HG02973 (cell line): ENCODE measurements around the gene PAPPA2.
"Not testable (repeated sequence)": the region's sequence is repeated elsewhere in the genome, so short reads cannot be mapped to it uniquely, and the experiment has no call there.

Experiments
- ATAC-seq: cut with Tn5 transposase; IDR thresholded peaks from one replicate; pipeline ENCODE4 v1.9.1; 2021; ENCODE audit warnings: moderate library complexity; ENCODE audit not compliant: unreplicated experiment

PAPPA2 gene

DNA sequence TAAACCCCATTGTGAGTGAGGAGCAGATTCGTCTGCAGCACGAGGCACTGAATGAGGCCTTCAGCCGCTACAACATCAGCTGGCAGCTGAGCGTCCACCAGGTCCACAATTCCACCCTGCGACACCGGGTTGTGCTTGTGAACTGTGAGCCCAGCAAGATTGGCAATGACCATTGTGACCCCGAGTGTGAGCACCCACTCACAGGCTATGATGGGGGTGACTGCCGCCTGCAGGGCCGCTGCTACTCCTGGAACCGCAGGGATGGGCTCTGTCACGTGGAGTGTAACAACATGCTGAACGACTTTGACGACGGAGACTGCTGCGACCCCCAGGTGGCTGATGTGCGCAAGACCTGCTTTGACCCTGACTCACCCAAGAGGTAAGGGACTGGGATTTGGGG, 132.2 kb downstream of the PAPPA2 start:
- no peak for ATAC-seq

DNA sequence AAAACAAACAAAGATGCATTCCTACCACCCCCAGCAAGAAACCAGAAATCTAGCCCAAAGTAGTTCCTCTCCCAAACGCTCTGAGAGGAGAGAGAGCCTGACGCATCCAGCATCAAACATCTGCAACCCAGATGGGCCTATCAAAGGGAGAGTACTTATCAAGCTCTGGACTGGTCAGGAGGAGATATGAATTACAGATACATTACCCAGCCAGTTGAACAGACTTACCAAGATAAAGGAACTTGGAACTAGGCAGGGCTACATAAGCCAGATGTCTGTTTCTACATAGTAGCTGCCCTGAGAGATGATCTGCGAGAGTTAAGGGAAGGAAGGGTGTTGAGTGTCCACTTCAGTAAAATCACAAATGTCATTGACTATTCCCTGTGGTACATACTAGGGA, 138.4 kb downstream of the PAPPA2 start:
- no peak for ATAC-seq

DNA sequence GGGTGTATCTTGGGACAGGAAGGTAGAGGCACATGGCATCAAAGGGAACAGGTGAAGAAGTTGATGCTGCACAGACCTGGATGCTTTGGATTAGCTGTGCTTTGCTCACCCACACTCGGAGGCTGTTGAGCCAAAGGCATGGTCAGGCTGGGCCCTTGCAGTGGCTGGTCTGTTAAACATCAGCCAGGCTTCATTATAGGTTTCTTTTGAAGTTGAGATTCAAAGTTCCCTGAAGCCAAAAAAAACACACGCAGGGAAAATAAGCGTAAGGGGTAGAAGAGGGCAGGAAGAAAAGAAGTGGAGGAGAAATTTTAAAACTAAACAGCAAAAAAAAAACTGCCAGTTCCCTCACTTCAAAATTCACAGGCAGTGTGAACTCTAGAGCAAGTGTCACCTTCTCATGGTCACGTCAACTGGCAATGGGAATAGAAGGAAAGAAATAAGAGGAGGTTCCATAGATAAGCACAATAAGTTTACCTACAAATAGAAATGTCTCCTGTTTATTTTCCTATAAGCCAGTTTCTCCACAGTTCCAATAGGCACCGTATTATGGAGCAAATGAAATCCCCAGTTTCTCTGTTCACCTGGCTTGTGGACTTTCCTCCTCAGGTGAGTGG, 139.5 kb downstream of the PAPPA2 start:
- no peak for ATAC-seq

DNA sequence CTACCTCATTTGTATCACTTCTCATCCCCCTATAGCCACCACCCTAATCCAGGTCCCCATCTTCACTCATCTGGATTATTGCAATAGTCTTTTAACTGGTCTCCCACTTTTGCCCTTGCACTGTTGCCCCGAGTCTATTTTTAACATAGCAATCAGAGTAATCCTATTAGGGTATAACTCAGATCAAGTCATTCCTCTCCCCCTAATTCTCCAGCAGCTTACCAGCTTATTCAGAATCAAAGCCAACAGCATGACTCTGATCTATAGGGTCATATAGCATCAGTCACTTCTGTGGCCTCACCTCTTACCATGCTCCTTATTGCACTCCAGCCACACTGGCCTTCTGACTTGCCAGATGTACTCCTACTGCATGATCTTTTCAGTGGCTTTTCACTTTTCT, 140.7 kb downstream of the PAPPA2 start:
- no peak for ATAC-seq

DNA sequence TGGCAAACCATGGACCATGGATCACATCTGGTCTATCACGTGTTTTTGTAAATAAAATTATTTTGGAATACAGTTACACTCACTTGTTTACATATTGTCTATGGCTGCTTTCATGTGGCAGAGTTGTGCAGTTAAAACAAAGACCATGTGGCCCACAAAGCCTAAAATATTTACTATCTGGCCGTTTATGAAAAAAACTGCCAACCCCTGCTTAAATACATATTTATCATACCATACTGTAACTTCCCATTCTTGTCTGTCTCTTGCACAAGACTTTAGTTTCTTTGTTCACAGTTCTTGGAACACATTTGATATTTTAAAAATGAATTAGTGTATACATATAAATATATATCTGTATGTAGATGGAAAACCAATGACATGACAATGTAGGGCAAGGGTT, 141.5 kb downstream of the PAPPA2 start:
- ATAC-seq: no peak

DNA sequence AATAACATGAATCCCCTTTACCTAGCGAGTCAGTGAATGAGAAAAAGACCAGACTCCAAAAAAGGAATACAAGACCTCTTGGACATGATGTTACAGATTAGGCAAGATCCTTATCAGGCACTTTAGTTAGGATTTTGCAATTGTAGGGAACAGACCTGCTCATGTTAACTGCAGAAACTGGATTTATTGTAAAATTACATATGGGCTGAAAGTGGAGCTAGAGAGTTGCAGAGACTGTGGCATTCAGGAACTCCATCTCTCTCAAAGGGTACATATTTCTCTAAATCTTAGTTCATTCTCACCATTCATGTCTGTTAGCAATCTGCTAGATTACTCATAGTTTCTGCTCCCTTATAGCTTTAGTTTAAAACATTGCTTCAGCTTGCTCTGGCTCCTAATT, 142.2 kb downstream of the PAPPA2 start:
- ATAC-seq: no peak

DNA sequence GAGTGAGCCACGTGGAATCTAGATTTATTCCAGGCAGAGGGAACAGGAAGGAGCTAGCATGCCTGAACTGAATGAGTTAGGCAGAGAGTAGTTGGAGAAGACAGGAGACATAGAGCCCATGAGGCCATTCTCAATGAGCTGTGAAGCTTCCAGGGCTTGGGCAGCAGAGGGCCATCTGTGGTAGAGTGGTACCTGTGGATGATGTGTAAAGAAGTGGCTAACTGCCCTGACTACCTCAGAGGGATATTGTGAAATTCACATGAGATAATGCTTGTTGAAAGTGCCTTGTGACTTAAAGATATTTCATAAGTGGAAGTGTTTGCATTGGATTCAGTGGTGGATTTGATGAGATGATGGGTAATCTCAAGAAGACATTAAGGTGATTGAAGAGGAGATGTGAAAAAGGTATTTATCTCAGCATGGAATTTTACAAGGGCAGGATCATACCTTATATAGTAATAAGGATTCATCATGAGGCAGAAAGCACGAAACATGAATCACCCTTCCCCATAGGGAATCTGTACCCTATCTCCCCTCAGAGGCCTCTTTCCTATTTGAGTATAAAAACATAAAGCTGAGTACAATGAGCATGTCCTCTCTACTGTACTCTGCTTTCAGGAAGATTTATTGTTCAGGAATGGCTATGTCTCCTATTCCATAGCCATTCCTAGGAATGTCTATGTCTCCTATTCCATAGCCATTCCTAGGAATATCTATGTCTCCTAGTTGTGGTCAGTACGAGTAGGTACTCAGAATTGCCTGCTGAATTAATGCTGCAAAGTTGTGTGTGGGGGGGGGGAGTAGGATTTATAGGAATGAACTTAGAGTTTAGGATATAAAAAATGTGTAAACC, 146.8 kb downstream of the PAPPA2 start:
- ATAC-seq: no peak

DNA sequence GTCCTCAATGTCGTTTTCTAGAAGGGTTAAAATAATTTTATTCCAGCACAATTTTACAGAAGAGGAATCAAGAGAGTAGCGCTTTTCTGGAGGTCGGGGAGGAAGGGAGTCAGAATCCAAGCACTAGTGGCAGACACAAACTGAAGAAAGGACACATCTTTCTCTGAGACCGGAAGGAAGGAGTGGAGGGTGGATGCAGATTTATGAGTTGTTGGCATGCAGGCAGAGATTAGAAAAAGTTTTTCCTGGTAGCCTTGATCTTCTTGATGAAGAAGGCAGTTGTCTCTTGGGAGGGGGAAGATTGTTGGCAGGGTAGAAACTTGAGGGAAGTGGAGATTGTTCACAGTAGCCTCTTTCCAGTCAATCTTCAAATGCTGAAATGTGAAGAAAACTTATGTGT, 149.8 kb downstream of the PAPPA2 start:
- no peak for ATAC-seq

DNA sequence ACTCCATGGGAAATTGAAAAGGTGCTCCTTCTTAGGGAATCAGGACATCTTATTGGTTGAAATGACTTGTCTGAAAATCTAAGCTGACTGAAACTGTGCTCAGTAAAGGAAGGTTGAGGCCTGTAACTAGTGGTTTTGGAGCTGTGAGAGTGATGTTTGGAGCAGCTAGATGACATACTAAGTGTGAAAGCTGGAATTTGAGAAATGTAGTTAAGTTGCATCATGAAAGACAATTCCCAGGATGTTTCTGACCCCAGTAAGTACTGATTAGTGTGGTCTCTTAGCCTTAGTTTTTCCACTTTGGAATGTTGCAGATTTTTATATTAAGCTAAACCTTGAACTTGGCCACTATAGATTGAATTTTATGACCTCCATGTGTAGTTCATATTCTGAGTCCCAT, 154.9 kb downstream of the PAPPA2 start:
- no peak for ATAC-seq

DNA sequence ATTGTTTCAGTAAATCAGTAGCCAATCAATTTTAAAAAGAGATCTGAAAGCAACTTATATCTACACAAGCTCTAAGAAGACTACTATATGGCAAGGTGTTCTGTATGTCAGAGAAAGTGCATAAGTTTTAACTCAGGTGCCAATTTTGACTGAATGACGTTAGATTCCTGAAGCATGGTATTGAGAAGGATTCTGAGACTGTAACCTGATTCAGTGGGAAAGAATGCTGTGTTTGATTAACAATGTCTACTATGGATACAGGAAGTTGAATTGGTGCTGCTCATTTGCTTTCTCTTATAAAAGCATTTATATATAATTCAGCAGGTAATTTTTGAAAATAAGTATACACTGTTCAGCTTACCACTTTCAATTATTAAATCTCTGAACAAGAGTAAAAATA, 156.3 kb downstream of the PAPPA2 start:
- no peak for ATAC-seq

DNA sequence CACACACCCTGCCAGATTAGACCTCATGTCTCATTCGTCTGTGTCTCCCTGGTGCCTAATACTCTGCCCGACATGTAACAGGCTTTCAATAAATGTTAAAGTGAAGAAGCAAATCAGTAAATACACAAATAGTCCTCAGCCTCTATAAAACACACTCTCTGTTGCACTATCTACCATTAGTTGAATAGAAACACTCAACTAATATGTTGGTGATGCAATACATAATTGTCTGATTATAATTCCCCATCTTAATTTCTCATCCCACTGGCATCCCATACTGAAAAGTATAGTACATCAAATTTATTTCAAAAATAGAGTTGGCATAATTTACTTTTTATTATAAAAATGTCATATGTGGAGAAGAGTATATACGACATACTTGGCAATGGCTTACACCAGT, 162.4 kb downstream of the PAPPA2 start:
- ATAC-seq: no peak

DNA sequence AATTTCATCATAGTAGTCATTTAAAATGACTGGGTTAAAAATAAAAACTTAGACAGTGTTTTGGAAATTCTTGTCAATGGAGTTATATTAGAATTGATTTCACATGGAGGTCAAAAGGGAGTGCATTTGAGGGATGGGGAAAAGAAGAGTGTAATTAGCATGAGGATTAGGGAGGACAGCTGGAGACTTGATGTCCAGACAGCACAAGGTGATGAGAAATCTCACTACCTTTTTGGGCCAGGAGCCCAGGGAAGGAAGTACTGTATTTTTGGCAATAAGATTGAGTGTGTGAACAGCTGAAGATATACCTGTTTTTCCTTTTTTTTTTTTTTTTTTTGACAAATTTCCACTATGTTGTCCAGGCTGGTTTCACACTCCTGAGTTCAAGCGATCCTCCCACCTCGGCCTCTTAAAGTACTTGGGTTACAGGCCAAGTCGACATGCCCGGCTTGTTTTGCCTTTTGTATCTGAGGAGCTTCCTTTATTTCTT, 163.6 kb downstream of the PAPPA2 start:
- no peak for ATAC-seq

DNA sequence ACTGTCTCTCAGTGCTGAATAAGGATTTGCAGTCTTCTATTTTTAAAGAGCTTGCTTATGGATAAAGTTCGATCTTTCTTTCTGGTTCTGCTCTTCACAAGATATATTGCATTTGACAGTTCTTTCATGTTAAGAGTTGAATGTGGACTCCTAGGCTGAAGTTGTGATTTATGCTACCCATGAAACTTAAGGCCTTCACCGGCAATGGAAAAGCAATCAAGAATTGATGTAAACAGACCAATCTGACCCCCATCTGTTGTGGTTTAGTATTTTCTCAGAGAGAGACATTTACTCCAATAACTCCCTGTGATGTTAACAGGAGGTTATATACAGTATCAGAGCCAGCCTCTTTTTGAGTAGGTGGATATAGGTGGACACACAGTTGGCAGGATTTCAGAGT, 165.8 kb downstream of the PAPPA2 start:
- ATAC-seq: no peak

DNA sequence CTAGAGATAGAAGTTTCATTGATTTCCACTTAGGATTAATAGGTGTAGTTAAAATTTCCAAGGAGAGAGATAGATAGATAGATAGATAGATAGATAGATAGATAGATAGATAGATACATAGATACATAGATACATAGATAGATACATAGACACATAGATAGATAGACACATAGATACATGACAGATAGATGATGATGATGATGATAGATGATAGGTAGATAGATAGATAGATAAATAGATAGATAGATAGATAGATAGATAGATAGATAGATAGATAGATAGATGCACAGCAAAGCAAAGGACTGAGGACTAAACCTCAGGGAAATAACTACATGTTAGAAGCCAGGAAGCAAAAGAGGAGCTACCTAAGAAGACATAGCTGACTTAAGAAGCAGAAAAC, 171.8 kb downstream of the PAPPA2 start:
- ATAC-seq: not testable (repeated sequence)

DNA sequence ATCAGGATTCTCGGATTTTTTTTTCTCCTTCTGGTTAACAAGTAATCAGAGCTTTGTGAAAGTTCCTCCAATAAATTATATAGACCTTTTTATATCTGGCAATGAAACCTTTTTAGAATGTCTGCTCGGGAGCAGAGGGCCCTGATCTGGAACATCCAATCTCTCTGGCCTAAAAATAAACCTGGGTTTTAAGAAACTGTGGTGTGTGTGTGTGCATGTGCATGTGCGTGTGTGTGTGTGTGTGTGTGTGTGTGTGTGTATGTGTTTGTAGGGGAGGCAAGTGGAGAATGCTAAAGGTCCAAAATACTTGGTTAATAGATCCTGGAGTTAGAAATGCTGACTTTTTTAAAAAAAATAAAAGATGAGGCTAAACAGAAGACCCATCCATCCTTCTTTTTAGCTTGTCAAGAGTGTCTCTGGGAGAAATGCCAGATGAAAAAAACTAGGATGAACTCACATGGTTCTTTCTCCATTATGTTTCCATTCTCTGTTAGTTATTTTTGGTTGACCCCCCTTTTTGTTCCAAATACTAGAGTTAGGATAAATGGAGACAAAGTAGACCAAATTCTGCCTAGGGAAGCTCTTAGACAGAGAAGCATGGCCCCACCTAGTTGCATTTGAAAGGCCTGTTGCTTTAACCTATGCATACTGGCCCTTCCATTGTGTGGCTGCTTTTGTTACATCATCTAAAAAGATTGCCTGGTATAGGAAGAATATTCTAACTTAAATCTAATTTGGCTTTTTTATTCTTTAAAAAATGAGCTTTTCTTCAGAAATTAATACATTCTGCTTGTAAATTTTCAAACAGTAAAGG, 175.9 kb downstream of the PAPPA2 start:
- ATAC-seq: no peak

DNA sequence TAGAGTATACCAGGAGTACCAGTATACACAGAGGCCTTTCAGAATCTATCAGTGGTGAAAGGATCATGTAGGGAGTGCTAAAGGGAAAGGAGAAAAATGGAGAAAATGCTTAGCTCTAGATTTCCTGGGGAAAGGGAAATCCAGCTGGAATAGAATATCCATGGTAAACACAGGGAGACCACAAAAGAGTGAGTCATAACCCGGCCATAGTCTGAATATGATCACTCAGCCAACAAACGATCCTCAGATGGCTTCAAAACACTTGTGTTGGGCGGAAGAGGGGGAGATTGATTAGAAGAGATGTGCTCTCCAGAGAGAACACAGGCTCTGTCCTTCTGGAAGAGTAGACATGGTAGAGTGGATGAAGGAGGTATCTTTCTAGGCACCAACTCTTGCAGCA, 180.6 kb downstream of the PAPPA2 start:
- no peak for ATAC-seq

DNA sequence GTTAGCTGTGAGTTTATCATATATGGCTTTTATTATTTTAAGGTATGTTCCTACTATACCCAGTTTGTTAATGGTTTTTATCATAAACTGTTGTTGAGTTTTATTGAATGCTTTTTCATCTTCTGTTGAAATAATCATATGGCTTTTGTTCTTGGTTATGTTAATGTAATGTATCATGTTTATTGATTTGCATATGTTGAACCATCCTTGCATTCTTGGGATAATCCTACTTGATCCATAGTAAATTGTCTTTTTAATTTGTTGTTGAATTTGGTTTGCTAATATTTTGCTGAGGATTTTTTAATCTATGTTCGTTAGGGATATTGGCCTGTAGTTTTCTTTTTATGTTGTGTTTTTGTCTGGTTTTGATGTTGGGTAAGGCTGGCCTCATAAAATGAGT, 185.6 kb downstream of the PAPPA2 start:
- no peak for ATAC-seq

DNA sequence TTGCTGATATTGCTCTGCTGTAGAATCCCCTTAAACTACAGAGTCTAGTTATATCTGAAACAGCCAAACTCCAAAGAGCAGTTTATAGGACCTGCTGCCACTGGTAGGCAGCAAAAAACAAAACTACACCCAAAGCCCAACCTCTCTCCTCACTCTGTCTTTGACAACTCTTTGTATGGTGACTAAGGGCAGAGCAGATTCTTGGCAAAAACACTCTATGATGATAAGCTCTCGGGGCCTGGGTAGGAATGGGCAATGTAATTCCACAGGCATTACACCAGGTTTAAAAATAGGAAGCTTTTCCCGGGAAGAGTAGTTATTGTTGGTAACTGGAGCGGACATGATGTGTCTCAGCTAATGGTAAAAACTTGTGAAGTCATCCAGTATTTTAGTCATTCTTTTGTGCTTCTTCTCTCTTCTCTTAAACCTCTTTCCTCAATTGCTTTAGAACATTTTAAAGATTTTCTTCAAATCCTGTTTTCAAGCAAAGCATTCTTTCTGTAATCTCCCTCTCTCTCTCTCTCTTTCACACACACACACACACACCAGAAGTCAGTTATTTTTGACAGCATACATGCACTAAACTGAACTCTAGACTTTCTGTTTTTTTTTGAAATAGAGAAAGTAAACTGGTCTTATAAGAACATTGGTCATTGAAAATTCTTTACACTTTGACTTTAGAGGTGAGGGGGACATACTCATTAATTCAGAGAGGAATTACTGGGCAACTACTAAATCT, 193.5 kb downstream of the PAPPA2 start:
- ATAC-seq: no peak

DNA sequence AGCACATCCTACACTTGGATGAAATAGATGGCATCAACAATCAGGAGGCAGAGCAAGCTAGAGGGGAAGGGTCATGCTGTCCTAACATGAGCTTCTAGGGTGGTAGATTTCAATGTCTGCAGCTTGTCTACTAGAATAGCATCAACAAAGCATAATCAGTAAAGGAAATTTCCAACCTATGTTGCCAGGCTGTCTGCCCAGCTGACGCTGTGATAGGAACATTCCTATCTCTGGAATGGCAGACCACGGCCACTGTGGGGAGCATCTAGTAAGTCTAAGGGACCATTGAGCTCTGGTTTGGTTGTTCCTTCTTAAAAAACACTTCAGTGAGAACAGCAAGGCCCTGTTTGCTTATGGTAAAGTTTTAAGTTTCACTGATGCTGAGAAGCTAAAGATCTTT, 206.8 kb downstream of the PAPPA2 start:
- ATAC-seq: no peak

DNA sequence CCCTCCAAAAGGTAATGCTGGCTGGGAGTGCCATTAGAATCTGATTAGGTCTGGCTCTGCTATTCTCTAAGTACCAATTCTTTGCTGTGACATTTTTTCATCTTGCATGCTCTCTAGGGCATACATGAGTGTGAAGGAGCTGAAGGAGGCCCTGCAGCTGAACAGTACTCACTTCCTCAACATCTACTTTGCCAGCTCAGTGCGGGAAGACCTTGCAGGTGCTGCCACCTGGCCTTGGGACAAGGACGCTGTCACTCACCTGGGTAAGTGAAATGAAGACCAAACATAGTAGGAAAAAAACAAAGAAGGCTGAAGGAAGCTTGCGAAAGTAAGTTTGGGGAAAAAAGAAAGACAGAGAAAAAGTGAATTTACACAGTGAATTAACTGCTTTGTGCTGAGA, 207.9 kb downstream of the PAPPA2 start:
- ATAC-seq: no peak
